GM20000 (cell line): ENCODE measurements around the gene FLT3LG.

ENCODE experiments used
- DNase-seq: peaks from one replicate; pipeline ENCODE4 v3.0.0; 2012; ENCODE audit warnings: low spot score
- CTCF ChIP-seq: IDR thresholded peaks from 2 replicates; pipeline ENCODE4 v1.5.1; 2012; ENCODE audit warnings: mild to moderate bottlenecking, control low read depth; ENCODE audit errors: extremely low read depth, missing control alignments

FLT3LG gene

GRCh38 chr19:49502866-49503581, 29.0 kb downstream of the FLT3LG start:
- DNase-seq, result no peak
- TF ChIP-seq CTCF, result peak; percentile 42

DNA sequence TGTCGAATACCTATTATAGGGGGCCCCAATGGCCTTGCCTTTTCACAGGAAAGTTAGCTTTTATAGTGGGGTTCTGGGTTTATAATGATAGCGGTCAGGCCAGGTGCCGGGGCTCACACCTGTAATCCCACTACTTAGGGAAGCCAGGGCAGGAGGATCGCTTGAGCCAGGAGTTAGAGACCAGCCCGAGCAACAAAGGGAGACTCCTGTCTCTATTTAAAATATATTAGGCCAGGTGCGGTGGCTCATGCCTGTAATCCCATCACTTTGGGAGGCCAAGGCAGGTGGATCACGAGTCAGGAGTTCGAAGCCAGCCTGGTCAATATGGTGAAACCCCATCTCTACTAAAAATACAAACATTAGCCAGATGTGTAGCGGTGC, 29.6 kb downstream of the FLT3LG start:
- DNase-seq, result no peak
- no peak for TF ChIP-seq CTCF

GRCh38 chr19:49506575-49507105, 32.6 kb downstream of the FLT3LG start:
- peak; percentile 84 for DNase-seq
- peak; percentile 83 for TF ChIP-seq CTCF

DNA sequence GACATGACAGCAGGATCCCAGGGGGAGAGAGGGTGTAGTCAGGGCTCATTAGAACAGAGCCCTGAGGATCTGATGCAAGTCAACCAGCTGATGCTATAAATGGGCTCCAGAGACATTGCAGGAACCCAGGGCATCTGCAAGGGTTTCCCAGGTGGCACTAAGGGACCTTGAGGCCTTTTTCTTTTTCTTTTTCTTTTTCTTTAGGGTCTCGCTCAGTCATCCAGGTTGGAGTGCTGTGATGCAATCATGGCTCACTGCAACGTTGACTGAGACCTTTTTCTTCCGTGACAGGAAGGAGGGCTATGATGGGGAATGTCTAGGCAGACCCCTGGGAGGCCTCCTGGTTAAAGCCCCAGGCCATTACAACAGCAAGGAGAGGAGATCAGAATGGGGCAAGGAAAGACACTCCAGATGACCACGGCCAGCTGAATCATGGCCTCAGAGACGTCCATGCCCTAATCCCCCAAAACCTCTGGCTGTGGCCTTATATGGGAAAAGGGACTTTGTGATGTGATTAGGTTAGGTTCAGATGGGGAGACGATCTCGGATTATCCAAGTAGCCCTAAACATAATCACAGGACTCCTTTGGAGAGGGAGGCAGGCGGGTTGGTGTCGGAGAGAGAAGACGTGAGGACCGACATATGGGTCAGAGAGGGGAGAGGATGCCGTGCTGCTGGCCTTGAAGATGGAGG, 33.9 kb downstream of the FLT3LG start:
- TF ChIP-seq CTCF, result no peak
- DNase-seq, result no peak

DNA sequence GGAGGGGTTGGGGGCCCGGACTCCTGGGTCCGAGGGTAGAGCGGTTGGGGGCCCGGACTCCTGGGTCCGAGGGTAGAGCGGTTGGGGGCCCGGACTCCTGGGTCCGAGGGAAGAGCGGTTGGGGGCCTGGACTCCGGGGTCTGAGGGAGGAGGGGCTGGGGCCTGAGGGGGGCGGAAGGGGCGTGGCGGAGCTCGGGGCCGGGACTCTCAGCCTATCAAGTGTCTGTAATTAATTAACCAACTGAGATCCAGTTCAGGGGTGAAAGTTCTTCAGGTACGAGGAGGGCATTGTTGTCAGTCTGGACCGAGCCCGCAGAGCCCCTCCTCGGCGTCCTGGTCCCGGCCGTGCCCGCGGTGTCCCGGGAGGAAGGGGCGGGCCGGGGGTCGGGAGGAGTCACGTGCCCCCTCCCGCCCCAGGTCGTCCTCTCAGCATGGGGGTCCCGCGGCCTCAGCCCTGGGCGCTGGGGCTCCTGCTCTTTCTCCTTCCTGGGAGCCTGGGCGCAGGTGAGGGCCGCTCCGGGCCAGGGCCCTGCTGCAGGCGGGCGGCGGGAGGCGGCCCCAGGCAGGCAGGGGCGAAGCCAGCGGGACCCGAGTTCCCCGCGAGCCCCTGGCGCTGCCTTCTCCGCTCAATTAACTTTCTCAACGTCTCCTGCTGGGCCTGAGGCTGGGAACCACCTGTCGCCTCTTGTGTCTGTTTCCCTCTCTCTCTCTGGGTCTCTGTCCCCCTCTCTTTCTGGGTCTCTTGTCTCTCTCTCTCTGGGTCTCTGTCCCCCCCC, 39.1 kb downstream of the FLT3LG start:
- peak; percentile 65 for DNase-seq
- TF ChIP-seq CTCF, result no peak

GRCh38 chr19:49513746-49514118, 39.7 kb downstream of the FLT3LG start:
- TF ChIP-seq CTCF, result no peak

GRCh38 chr19:49514151-49514550, 40.1 kb downstream of the FLT3LG start:
- no peak for TF ChIP-seq CTCF
- DNase-seq, result peak; percentile 4

More at GRCh38 chr19:49513746-49514118, 39.7 kb downstream of the FLT3LG start:
- DNase-seq, result no peak
